ENCODE measurements around the gene P2RY12.

- TF ChIP-seq CTCF (conservative IDR thresholded peaks at IDR 0.05; ENCODE audit: low read length) (no peak), EZH2phosphoT487 (IDR thresholded peaks at IDR 0.05; ENCODE audit: borderline replicate concordance, low read depth, low read length) (no peak)
Measured at GRCh38 chr3:151303751-151304150, 80.8 kb downstream of the P2RY12 start.

All from OCI-LY7 (cell line).